ENCODE measurements around the gene IL27RA. TPM values are rescaled to one million over a fixed set of nuclear protein-coding genes. Genes with fewer than 3 reads are reported as not detected.

Gene IL27RA
- total and polyA plus RNA-seq, 2 experiments from 2014 or later, result 7.7 to 11.4 TPM

GRCh38 chr19:13995878-13996765 is 35.4 kb upstream of the IL27RA start:
- DNase-seq (ENCODE audit: low spot score) (no peak), ATAC-seq (no peak)
- H2AFZ ChIP-seq, result no peak overlapping the region
- Mint-ChIP-seq H3K27me3 (ENCODE audit: insufficient read depth, low read depth, poor library complexity) (peaks cover 2% of the 10 kb centered on the region), H3K4me3 (no peak overlapping the region), H3K9me3 (peaks cover 20% of the 10 kb centered on the region; the same call in 2 of the 3 replicates), H3K27ac (no peak overlapping the region), H3K4me1 (no peaks in the 10 kb centered on the region), H3K36me3 (ENCODE audit: low read depth) (peaks cover 37% of the 10 kb centered on the region; the same call in 2 of the 3 replicates)
- H3K4me1 ChIP-seq (ENCODE audit: insufficient read depth), result no peaks in the 10 kb centered on the region
- no peaks in the 10 kb centered on the region for H3K27me3 ChIP-seq (ENCODE audit: insufficient read depth)
- H3F3A ChIP-seq (replicated peaks; ENCODE audit: low read depth), result 0 out of 2 replicates have a peak, but pooled peaks cover 3% of the 10 kb centered on the region
- no peak overlapping the region for H3K27ac ChIP-seq (ENCODE audit: low read depth)
- no peak overlapping the region for H3K4me2 ChIP-seq
- TF ChIP-seq EZH2 (IDR thresholded peaks at IDR 0.05; ENCODE audit: low read depth, unreplicated experiment) (no peak), ZNF462 (CRISPR knock-in tag; IDR thresholded peaks at IDR 0.05) (no peak), CREB1 (CRISPR knock-in tag; IDR thresholded peaks at IDR 0.05; ENCODE audit: low read depth) (no peak), NANOG (IDR thresholded peaks at IDR 0.05; ENCODE audit: borderline replicate concordance) (no peak), ZNF114 (CRISPR knock-in tag; IDR thresholded peaks at IDR 0.05) (no peak), REST (IDR thresholded peaks at IDR 0.05; ENCODE audit: unreplicated experiment) (no peak), EZH2phosphoT487 (IDR thresholded peaks at IDR 0.05; ENCODE audit: unreplicated experiment) (no peak), POLR2AphosphoS5 (IDR thresholded peaks at IDR 0.05; ENCODE audit: low read depth) (no peak), JUNB (IDR thresholded peaks at IDR 0.05; ENCODE audit: unreplicated experiment) (no peak), ETS1 (IDR thresholded peaks at IDR 0.05) (no peak)
- H3K79me2 ChIP-seq (replicated peaks; ENCODE audit: insufficient read depth), result peaks cover 17% of the 10 kb centered on the region
- H4K20me1 ChIP-seq (replicated peaks; ENCODE audit: insufficient read depth), result no peaks in the 10 kb centered on the region
- no peak overlapping the region for H3K4me3 ChIP-seq
- H3K9me2 ChIP-seq (ENCODE audit: insufficient read depth), result no peaks in the 10 kb centered on the region
- H3K36me3 ChIP-seq (ENCODE audit: insufficient read depth), result 0 out of 2 replicates have a peak, but pooled peaks cover 6% of the 10 kb centered on the region

Measured in GM23338 (cell line).